HG03060 (cell line): ENCODE data around the gene UPP2.

Experiments
- ATAC-seq: cut with Tn5 transposase; IDR thresholded peaks from one replicate; pipeline ENCODE4 v1.9.1; 2021; ENCODE audit warnings: low read depth, moderate number of reproducible peaks; ENCODE audit not compliant: unreplicated experiment

UPP2 gene

DNA sequence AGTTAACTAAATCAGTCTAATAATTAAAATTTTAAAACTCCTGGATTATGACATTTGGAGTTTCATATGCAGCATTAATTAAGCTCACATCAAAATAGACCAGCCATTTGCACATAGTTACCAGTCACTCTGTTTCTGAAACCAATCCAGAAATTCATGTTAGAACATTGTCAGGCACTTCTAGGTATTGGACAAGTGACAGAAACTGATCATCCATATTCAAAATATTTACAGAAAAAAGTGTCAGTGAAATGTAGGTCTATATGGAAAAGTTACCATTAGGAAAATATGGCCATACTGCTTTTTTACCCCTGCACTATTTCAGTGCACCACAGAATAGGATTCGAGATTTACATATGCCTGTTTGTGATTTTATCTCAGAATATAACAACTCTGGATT is 33.4 kb downstream of the UPP2 start:
- ATAC-seq, result no peak

DNA sequence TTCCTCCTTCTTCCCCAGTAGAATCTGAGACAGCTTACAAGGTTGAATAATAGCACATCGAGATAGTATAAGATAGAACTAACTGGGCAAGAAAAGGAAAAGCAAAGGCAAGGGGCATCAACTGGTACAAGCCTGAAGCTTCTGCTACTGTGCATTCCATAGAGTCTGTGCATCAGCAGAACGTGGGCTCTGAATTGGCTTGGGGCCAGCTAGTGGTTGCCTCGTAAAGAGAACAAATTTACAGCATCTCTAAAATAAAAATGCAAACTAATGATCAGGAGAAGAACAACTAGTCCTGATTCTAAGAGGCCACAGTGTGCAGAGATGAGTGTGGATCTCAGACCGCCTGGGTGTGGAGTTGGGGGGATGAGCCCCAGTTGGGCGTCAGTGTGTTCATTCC is 36.6 kb downstream of the UPP2 start:
- ATAC-seq, result no peak

- ATAC-seq, result no peak
These were observed 38.5 kb downstream of the UPP2 start for GRCh38 chr2:158140201-158140600.

DNA sequence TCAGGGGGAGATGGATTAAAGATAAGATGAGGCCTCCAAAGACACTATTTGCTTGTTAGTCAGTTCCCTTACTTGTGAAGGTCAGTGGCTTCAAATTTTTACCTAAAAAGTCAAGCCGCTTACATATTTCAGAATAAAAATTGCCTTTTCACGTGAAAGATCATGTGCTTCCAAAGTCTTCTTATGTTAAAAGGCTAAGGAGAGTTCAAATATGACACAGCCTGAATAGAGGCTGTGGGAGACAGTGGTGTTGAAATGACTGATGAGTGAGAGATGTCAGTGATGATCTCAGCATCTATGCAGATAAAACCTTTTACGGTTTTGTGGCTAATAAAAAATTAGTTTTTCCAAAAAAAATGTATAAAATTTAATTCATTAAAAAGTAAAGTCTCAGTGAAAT is 40.5 kb downstream of the UPP2 start:
- no peak for ATAC-seq

GRCh38 chr2:158142568-158143332 is 41.1 kb downstream of the UPP2 start:
- ATAC-seq, result no peak

DNA sequence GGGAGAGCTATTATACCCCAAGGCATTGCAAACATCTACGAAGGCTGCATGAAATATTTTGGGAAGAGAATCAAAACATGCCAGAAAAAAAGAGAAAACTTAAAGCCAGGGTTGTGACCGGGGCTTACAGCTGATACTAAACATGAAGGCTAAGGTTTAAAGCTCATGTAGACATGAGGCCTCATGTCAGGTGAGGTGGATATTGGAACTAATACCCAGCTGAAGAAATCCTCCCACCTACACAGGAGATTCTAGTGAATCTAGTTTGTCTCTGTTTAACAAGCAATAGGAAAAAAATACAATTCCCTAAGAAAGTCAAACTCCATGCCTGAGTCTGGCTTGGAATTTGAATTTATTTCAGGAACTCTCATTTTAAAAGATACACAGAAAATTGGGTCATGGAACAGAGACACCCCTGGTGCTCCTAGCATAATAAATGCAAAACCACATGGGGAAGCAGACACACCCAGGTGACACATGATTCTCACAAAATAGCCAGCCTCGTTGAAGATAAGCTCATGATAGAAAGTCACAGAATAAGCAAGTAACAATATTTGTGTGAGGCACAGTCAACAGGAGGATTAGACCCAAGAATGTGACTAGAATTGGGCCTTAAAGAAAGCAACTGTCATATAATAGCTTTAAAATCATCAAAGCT is 42.2 kb downstream of the UPP2 start:
- no peak for ATAC-seq

GRCh38 chr2:158144914-158145625 is 43.4 kb downstream of the UPP2 start:
- no peak for ATAC-seq

DNA sequence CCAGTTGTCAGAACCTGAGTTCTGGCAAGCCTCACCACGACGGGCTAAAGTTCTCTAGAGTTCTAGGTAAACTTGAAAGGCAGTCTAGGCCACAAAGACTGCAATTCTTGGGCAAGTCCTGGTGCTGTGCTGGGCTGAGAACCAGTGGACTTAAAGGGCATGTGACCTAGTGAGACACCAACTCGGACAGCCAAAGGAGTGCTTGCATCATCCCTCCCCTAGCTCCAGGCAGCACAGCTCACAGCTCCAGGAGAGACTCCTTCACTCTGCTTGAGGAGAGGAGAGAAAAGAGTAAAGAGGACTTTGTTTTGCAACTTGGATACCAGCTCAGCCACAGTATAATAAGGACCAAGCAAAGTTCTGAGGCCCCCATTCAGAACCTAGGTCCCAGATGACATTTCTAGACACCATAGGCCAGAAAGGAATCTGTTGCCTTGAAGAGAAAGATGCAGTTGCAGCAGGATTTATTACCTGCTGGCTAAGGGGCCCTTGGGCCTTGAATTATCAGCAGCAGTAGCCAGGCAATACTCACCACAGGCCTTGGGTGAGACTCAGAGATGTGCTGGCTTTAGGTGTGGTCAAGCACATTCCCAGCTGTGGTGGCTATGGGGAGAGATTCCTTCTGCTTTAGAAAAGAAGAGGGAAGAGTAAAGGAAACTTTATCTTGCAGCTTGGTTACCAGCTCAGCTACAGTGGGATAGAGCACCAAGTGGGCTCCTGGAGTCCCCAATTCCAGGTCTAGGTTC is 51.8 kb downstream of the UPP2 start:
- ATAC-seq, result no peak

DNA sequence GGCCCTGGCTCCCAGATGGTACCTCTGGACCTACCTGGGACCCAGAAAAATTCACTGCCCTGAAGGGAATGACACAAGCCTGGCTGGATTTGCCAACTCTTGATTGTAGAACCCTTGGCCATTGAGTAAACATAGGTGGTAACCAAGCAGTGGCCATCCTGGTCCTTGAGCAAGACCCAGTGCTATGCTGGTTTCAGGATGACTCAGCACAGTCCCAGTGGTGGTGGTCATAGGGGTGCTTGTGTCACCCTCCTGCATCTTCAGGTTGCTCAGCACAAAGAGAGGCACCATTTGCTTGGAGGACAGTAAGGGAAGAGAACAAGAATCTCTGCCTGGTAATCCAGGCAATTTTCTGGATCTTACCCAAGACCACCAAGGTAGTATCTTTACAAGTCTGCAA is 52.9 kb downstream of the UPP2 start:
- ATAC-seq, result no peak

DNA sequence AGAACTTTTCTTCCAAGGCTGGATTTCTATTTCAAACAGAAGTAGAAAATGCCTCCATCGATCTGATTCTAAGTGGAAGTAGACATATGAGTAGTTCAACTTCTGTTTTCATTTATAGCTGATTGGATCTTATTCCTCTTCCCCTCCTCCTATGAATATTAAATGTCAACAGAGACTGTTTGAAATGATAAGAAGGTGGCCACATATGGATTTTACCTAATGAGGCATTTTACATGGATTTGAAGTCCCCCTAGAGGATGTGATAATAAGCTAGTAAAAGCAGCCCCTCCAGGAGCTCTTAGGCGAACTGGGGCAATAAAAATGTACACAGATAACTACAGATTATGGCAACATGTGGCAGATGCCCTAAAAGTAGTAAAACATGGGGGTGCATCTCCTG is 71.0 kb downstream of the UPP2 start:
- ATAC-seq, result no peak

DNA sequence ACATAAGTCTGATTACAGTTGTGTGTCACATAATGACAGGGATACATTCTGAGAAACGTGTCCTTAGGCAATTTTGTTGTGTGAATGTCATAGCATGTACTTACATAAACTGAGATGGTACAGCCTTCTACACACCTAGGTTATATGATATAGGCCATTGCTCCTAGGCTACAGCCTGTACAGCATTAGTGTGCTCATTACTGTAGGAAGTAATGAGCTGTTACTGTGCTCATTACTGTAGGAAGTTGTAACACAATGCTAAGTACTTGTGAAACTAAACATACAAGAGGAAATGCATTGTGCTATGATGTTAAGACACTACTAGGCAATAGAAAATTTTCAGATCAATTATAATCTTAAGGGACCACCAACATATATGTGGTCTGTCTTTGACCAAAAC is 72.8 kb downstream of the UPP2 start:
- no peak for ATAC-seq

- ATAC-seq, result no peak
These were observed 73.3 kb downstream of the UPP2 start for GRCh38 chr2:158174956-158175355.

DNA sequence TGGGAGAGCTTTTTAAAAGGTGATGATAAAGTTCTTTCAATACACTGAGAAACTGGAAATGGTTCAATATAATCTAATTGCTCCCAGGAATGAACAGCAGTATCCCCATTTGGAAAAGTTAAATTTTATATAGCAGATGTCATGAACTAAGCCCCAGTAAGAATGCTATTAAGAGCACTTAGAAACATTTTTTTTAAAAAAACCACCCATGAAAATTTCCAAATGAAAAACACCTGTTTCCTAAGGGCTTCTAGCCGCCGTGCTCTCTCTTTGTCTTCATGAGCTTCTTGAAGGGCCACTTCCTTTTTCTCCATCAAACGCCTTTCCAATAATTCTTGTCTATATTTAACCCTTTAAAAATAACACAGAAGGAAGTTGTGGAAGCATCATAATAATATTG is 77.0 kb downstream of the UPP2 start:
- no peak for ATAC-seq

DNA sequence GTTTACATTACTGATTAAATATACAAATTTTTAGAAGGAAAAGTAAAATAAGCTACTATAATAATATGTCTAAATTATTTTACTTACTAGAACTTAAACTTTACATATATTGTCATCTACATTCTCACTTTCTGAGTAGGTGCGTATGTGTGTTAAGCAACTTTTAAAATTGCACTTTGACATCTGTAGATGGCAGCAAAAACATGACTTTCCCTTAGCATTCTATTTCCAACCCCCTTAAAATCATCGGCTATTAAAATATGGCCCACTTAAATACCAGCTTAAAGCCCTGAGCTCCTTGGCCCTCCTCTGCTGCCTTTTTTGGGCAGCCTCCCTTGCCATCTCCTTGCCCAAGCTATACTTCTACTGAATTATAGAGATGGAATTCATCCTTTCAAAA is 78.0 kb downstream of the UPP2 start:
- ATAC-seq, result no peak

- ATAC-seq, result no peak
These were observed 79.5 kb downstream of the UPP2 start for GRCh38 chr2:158181171-158181570.

- ATAC-seq, result no peak
These were observed 81.1 kb downstream of the UPP2 start for GRCh38 chr2:158182676-158183295.

GRCh38 chr2:158184001-158184400 is 82.3 kb downstream of the UPP2 start:
- no peak for ATAC-seq

DNA sequence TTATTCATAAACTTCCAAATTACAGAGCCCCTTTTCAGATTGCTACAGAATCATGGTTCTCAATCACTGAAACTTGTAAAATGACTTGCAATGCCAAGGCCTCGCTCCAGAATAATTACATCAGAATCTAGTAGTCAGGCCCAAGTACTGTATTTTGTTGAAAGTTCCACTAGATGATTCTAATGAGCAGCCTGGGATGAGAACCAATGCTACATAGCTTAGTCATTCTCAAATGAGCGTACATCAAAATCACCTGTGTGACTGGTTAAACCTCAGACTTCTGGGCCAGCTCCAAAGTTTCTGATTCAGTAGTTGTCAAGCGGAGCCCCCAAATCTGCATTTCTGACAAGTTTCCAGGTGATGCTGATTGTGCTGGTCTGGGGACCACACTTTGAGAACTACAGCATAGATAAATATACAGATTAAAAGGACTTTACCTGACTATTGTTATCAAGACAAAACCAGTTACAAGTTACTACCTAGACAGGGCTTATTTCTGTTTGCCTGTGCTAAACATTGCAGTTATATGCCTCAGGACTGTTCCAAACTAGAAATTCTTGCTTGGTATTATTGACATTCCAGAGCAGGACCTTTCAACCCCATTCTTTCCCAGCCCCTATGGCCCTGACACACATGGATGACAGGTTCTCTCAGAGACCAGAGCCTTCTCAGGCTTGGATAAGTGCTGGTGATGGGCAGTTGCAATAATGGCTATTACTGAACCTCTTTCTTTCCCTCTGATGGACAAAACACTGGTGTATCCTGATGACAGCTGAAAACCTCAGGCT is 83.1 kb downstream of the UPP2 start:
- ATAC-seq, result no peak
